A549 treated with RU486 at 1 μM for 4 hours (cell line): ENCODE results near the gene NUAK1. TPM values are rescaled to one million over a fixed set of nuclear protein-coding genes. Genes with fewer than 3 reads are reported as not detected.

Source experiments
- total RNA-seq: library from RNA; stranded (reverse); fragments of 200-300 nt; extraction: Qiagen RNA extraction; gene quantifications from 5 replicates; pipeline ENCODE4 v1.2.3, GENCODE V29; 2022; ENCODE audit warnings: low read depth

The NUAK1 gene
- 10.4 to 11.3 TPM (median 11.1 TPM) in 5 replicates for total RNA-seq

GRCh38 chr12:106138633-106139421, at the start of gene NUAK1:
Gene NUAK1 (minus strand): TSS chr12:106138954. CDS start chr12:106138653, 301 bp downstream.

Other genes with a start within 250 kb of the NUAK1 start
- gene CKAP4, start 109.1 kb upstream of the NUAK1 start, total RNA-seq: 79.8 to 94.3 TPM (median 87.9 TPM) in 5 replicates
- 2.3 to 4.8 TPM (median 2.5 TPM) in 5 replicates for gene TCP11L2, start 163.8 kb upstream of the NUAK1 start, total RNA-seq
- 4.5 to 6.6 TPM (median 5.5 TPM) in 5 replicates for gene POLR3B, start 218.8 kb upstream of the NUAK1 start, total RNA-seq